Adrenal gland (tissue), 5 donors: ENCODE measurements around the gene ANKS1B.

Experiments
- CTCF ChIP-seq, 6 experiments: fragments of 450-650 bp in 4 of 6; fragments of 200-600 bp in 2 of 6; sonication (generic) in 1 of 6; IDR thresholded peaks; 1 replicate in 5 of 6; 2 replicates in 1 of 6; pipeline versions ENCODE4 v1.5.1 to v1.8.0; 2016 to 2021; ENCODE audit warnings: antibody characterized with exemption in 6 of 6, mild to moderate bottlenecking in 2 of 6, moderate library complexity in 1 of 6
- POLR2A ChIP-seq, 2 donors: fragments of 450-650 bp; IDR thresholded peaks; one replicate each; pipeline ENCODE4 v1.6.1; 2017; ENCODE audit warnings: antibody characterized with exemption in 2 of 2, mild to moderate bottlenecking in 2 of 2, moderate library complexity in 1 of 2
- donor health status: DM: no; HTN: no; CAD: no.

DNA sequence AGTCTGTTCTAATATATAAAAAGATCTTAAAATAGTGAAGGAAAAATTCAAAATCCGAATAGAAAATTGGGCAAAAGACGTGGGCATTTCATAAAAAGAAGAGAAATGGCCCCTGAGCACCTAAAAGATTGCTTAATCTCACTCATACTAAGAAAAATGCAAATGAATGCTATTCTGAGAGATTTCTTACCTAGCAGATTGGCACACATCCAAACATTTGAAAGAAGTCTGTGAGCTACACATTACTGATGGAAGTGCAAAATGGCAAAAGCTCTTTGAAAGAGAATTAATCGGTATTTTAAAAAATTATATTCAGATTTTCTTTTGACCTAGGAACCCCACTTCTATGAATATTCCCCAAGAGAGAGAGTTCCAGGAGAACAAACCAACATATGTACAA, 617.6 kb downstream of the ANKS1B start:
- TF ChIP-seq CTCF (IDR thresholded peaks at IDR 0.05) (no peak), POLR2A (IDR thresholded peaks at IDR 0.05) (no peak)
